EH (cell line): Measurements from ENCODE around the gene PBX1.

Source experiments
- DNase-seq: peaks from one replicate; pipeline ENCODE4 v3.0.0-alpha.2; 2015; ENCODE audit warnings: low read depth

The PBX1 gene

DNA sequence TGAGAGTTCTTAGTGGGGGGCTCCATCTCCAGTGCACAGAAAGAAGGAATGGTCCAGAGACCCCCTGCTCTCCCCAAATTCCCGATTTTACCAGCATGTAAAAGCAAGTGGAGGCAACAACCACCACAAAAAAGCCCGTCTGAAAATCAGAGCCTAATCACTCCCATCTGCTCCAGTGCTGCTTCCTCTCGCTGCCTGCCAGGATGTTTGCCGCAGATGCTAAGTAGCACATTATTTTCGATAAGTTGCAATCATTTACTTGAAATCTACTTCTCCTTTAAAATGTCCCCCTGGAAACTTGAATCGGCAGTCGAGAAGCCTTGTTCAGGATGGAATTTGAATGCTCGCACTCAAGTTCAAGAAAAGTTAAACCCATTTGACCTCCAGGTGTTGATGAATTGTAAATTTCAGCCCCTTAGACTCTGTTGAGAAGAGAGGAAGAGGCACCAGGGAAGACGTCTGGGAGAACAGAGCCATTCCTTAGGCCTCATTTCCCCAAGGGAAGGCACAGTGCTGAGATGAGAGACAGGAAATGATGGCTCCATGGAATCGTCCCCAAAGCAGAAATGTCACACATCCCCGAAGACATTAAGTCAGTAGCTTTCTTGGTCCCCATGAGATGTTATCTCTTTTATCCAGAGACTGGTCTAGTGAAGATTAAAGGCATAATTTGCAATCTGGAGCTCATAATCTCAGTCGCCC is 221.3 kb downstream of the PBX1 start:
- peak; percentile 54 for DNase-seq

- peak; percentile 94 for DNase-seq
Measured at GRCh38 chr1:164780863-164781262, 221.9 kb downstream of the PBX1 start.

- no peak for DNase-seq
Measured at GRCh38 chr1:164781972-164782371, 223.0 kb downstream of the PBX1 start.

DNA sequence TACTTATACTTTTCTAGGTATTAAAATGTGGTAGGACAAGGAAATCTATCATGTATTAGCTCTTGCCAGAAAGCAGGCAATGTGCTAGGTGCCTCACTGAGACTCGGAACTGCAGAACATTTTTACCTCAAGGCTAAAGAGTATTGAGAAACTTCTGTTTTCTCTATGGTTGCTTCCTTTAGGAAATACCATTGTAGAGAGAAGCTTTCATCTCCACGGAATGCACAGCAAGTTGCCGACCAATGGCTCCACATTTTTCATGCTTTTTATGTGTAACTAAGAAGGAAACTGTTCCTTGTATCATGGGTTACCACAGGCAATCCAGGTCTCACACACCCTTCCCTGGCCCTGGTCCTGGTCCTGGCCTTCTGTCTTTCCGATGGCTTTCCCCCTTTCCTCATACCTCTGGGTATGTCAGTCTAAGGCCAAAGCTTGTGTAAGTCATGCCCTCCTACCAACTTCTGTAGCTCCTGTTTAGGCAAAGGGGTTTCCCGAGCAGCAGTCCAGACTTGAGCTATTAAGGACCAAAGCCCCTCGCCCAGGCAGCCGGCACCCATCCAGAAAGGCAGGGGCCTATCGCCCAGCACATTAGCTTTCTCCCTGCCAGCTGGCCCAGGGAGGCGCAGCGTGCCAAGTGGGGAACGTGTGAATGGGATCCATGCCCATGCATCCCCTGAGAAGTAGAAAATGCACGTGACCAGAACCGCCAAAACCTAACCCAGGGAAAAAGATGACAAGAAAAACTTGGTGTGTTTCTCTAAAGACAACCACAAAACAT is 225.0 kb downstream of the PBX1 start:
- peak; percentile 27 for DNase-seq

- no peak for DNase-seq
Measured at GRCh38 chr1:164784960-164785359, 226.0 kb downstream of the PBX1 start.

DNA sequence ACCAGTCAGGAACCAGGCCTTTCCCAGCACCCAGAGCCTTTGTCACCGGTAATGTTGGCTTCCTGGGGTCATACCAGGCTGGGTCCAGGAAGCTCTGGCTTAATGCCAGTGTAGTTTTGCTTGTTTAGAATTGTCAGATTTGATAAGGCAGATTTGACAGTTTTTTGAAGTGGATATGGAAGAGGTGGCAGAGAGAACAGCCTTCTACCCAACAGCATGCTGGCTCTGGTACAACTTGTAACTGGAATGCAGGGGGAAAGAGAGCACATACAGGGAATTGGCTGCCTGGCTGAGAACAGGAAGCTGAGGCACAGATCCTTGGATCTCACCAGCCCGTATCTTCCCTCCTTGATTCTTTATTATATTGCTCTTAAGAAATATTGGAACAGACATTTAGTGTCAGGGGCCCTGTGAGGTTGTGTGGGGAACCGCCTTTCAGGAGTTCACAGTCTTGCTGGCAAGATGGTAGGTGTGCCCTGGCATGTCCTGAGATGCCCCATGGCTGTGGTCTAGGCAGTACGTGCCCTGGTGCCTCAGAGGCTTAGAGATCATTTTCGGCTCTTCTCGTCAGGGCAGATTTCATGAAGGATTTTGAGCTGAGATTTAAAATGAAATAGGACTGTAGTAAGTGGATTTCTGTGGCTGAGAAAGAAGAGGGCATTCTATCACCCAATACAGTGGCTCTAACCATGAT is 227.0 kb downstream of the PBX1 start:
- peak; percentile 50 for DNase-seq

GRCh38 chr1:164786980-164787833 is 228.2 kb downstream of the PBX1 start:
- peak; percentile 78 for DNase-seq

DNA sequence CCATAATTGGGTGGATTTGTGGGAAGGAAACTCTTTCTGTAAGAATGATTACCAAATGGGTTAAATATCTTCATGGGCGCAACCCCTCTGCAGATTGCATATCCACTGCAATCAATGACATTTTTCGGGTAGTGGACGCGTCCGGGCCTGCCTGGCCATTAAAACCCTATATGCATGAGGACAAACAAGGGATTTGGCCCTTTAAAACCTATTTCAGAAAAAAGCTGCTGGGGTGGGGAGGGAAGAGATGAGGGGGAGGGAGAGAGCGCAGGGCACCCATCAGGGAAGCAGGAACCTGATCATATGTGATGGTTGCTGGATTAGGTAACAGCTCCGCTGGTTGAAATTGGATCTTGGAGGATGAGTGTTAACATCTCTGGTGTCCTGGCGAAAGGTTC is 228.8 kb downstream of the PBX1 start:
- DNase-seq: no peak

- DNase-seq: no peak
Measured at GRCh38 chr1:164790081-164790480, 231.1 kb downstream of the PBX1 start.

DNA sequence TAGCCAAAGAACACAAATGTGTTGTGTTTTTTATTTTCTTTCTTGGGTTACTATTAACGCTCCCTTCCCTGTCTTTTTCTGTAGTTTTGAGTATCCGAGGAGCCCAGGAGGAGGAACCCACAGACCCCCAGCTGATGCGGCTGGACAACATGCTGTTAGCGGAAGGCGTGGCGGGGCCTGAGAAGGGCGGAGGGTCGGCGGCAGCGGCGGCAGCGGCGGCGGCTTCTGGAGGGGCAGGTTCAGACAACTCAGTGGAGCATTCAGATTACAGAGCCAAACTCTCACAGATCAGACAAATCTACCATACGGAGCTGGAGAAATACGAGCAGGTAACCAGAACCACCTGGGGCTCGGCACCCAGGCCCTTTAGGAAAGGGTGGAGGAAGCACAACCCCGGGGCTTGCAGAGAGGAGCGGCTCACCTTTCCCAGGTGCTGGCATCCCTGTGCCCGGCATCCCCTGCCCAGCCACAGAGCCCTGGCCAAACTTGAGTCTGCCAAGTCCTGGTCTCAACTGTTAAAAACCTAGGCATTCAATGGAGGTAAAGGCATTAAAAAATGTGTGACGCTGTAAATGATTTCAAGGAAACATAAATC is 233.5 kb downstream of the PBX1 start:
- DNase-seq: no peak

DNA sequence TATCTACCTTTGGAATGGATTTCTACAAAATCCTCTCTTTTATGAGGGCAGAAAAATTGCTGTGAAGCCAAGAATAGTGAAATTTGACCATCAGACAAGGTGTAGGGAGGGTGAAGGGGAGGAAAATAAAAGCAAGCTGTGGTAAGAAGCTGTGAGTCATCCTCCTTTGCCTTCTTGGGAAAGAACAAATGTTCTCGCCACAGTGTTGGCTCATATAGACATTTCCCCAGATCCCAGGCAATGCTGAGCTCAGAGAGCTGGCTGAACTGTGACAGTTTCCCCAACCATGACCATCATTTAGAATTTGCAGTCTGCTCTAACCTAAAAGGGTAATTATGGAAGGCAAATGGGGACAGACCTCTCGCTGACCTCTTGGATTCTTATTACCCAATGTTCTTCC is 235.4 kb downstream of the PBX1 start:
- peak; percentile 90 for DNase-seq

DNA sequence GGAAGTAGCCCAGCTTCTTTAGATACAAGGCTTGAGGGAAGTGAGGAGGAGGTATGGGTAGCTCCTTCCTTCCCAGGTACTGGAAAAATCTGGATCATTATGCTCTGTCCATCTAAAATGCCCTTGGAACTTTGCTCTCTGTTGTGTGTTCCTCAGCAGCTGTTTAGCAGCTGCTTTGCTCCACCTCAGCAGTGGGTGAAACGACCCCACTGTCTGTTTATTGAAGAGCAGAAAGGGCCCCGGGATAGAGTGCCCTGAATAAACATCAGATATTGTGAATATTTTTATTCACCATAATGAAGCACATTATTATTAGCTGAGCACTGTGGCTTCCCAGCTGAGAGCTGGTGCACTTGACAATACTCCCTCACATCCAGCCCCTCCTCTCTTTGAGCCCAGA is 237.9 kb downstream of the PBX1 start:
- DNase-seq: no peak

DNA sequence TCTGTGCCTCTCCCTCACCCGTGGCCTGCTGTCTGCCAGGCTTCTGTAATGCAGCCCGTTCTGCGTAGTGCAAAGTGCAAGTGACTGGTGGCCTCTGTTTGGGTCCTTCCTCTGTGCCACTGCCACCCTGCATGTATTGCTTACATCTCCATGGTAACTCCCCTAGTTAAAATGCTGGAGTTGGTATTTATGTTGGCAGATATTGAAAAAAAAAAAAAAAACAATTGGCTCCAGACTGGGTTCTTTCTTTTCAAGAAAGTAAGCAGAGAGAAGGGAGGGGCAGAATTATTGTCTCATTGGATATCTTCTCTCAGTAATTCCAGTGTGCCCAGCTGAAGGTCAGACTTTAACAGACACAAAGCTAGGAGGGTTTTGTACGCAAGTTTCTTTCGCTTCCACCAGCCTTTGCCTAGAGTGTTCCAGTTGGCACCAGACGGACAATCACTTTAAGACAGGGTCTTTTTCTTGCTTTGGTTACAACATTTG is 242.3 kb downstream of the PBX1 start:
- DNase-seq: no peak

- no peak for DNase-seq
Measured at GRCh38 chr1:164801791-164802502, 243.0 kb downstream of the PBX1 start.

DNA sequence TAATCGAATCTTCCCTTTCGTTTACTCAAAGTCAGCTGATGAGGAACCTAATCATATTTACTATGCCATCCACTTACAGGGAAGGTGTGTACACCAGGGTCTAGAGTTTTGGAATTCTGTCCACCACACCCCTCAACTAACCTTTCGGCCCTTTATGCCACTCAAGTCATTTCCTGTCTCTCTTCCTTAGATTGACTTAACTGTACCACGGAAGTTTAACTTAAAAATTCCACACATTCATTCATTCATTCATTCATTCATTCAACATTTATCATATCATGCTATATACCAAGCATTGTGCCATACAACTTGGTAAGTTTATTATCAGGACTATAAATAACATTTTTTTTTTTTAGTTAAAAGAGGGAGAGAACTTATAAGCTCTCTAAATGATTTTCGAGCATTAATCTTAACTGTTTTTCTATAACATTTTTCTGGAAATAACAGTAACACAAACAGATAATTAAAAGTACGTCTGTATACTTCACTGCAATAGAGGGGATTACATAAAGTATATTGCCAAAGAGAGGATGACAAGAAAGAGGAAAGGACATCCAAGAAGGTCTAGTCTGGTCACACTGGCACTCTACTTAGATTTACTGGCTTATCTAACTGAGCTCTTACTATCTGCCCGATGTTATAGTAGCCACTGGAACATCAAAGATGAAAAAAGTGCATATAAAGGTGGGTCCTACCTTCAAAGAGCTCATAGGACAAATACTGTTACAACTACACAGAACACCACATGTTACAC is 243.7 kb downstream of the PBX1 start:
- no peak for DNase-seq

DNA sequence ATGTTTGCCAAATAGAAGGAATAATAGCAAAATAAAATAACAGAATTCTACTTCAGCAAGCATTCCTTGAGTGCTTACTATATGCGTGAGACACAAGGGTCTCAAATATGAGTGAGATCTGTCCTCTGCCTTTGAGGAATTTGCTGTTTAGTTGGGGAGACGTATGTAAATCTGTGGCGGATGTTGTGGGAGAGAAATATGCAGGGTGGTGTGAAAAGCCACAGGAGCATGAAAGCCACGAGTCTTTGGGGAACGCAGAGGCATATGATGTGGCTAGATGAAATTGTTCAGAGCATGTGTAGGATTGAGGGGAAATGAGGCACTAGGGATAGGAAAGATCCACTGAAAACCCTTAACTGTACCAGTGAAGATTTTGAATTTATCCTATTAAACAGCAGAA is 244.4 kb downstream of the PBX1 start:
- no peak for DNase-seq

GRCh38 chr1:164804366-164804765 is 245.4 kb downstream of the PBX1 start:
- DNase-seq: no peak

- DNase-seq: peak; percentile 43
Measured at GRCh38 chr1:164805399-164805798, 246.4 kb downstream of the PBX1 start.

DNA sequence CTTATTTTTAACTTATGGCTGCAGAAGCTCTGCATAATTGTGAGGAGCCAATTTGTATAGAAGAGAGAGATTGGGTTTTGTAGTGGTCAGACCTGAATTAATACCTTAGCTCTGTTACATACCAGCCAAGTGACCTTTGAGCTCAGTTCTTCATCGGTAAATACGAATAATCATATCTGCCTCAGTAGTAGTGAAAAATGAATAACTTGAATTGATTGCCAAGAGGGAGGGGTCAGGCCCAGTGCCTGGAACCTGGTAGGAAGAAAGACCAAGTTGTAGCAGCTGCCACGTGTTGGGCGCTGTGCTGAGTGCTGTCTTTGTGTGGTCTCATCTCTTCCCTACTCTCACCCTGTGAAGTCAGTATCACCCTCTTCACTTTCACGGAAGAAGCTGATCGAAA is 247.5 kb downstream of the PBX1 start:
- DNase-seq: no peak

GRCh38 chr1:164813776-164814175 is 254.8 kb downstream of the PBX1 start:
- no peak for DNase-seq
